HG03139 (cell line): ENCODE measurements around the gene SUCO.
"Not testable (repeated sequence)": the region's sequence is repeated elsewhere in the genome, so short reads cannot be mapped to it uniquely, and the experiment has no call there.

ENCODE experiments used
- ATAC-seq: cut with Tn5 transposase; IDR thresholded peaks from one replicate; pipeline ENCODE4 v1.9.1; 2021; ENCODE audit not compliant: unreplicated experiment

Gene SUCO

DNA sequence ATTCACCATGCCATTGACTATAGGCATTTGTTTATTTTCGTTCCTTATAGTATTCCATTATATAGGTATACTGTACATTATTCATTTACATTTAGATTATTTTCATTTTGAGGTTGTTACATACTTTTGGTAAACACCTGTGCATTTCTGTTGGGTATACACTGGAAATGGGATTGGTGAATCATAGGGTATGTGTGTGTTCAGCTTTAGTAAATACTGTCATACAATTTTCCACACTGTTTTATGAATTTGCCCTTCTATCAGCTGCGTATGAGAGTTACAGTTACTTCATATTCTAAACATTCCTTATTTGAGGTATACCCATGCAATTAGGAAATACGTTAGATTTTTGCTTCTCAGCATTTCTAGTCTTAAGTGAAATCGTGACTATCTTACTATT, 70.9 kb downstream of the SUCO start:
- ATAC-seq, result no peak

DNA sequence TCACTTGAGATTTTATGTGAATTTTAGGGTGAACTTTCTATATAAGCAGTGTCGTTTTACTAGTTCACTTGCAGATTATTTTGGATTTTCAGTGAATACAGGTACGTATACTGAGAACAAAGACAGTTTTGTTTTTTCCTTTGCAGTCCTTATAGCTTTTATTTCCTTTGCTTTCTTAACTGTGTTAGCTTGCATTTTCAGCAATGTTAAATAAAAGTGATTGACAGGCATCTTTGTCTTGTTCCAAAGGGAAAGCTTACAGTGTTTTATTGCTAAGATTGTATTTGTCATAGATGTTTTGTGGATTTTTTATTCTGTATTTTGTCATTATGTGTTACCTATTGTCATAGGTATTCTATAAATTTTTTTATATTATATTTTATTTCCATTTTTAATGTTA, 72.7 kb downstream of the SUCO start:
- ATAC-seq, result no peak

DNA sequence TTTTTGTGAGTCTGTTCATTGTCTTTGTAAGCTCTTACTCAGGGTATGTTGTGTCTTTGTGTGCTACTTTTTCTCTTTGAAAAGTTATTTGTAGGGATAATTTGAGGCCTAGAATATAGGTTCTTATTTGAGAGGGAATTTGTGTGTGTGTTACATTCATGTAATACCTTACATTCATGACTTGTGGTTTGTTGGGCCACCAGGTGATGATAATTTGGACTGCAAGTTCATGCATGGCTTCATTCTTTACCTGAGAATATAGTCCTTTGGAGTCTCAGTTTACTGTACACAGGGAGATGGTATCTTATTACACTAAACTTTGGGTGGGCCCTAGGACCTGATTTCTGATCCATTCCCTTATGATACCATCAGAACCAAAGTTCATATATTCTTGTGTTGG, 74.2 kb downstream of the SUCO start:
- ATAC-seq, result no peak

DNA sequence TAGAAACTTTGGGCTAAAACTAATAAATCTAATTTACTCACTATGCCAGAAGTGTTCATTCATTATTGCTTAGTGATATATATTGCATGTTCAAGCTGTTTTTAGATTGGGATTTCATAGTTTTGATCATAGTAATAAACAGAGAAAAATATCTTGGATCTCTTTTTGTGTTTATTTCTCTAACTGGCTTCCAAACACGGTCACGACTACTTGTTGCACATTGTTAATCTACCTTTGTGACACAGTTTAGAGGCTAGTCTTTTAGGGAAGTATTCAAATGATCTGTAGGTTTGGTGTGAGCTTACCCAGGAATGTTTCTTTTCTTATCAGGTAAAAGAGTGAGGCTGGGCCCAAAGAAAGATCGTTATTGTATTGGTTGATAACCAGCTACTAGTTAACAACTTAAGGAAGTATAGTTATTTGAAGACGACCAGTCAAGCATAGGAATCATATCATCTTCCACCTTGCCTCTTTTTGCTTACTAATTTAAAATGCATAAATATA, 75.2 kb downstream of the SUCO start:
- no peak for ATAC-seq

DNA sequence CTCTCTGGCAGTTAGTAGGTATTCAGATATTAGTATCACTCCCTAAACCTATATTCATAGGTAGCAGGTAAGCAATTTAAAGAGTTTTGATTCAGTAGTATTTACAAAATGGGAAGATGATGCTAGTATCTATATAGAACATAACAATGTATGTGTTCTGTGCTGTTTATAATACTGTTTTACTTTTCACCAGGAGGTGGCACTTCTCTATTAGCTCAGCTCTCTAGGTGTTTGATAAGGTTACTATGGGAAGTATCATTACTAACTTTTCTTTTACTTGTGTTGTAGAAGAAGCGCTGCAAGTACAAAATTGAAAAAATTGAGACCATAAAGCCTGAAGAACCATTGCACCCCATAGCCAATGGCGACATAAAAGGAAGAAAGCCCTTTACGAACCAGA, 76.6 kb downstream of the SUCO start:
- no peak for ATAC-seq

DNA sequence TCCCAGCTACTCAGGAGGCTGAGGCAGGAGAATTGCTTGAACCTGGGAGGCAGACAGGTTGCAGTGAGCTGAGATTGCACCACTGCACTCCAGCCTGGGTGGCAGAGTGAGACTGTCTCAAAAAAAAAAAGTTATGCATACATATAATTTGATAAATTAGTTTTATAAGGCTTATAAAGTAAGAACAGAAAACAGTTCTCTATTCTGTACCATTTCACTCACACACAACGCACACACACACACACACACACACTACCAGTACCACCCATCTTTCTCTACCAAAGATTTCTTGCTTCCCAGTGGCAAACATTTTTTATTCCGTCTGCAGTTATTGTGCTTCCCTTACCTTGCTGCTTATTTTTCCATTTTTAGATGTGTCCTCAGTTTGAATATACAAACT, 79.5 kb downstream of the SUCO start:
- ATAC-seq, result no peak

DNA sequence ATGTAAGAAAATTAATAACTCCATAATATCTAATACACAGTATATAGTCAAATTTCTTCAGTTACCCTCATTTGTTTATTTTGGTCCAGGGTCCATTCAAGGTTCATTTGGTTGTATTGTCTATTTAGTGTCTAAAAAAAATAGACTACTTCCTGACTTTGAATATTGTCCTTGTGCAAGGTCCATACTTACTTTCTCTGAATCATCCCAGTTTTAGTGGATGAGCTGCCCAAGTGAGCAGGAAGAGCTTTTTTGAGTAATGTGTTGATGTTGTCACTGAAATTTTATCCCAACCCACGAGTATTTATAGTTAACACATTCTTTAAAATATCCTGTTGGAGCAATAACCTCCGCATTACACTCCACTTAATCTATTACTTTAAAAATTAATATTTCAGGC, 80.3 kb downstream of the SUCO start:
- ATAC-seq, result no peak

DNA sequence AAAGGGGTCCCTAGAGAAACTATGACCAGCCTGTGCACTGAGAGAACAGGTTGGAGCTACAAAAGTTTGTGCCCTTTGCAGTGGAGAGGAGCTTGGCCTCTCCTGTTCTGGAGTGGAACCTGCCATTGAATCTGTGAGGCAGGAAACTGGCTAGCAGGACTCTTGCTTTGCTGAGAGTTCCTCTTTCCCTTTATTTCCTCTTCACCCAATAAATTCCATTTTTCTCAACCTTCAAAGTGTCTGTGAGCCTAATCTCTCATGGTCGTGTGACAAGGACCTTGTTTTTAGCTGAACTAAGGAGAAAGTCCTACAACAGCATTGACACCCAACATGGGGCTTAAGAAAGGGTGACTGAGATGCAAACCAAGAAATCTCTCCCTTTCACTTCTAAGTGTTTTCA, 83.2 kb downstream of the SUCO start:
- no peak for ATAC-seq

DNA sequence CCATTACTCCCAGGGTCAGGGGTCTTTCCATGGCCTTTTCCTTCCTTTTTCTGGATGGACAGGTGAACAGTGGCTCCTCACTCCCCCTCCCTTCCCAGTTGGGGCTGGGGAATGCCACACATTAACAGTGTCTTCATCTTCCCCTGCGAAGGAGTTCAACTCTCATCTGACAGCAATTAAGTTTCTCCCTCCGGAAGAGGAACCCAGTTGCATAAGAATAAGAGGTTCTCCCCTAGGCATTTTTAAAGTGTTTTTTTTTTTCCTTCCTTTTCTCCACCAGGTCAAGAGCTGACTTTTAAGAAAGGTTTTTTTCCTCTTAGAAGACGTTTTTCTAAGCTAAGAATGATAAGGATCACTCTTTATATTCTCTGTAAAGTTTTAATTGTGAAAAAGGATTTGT, 83.7 kb downstream of the SUCO start:
- ATAC-seq, result no peak

DNA sequence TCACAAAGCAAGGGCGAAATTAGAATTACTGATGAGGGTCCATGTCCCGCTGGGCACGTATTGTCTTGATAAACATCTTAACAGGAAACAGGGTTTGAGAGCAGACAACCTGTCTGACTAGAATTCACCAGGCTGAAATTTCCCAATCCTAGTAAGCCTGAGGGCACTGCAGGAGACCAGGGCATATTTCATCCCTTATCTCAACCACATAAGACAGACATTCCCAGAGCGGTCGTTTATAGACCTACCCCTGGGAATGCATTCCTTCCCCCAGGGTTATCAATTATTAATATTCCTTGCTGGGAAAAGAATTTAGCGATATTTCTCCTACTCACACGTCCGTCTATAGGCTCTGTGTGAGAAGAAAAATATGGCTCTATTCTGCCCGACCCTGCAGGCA, 87.7 kb downstream of the SUCO start:
- ATAC-seq, result not testable (repeated sequence)

DNA sequence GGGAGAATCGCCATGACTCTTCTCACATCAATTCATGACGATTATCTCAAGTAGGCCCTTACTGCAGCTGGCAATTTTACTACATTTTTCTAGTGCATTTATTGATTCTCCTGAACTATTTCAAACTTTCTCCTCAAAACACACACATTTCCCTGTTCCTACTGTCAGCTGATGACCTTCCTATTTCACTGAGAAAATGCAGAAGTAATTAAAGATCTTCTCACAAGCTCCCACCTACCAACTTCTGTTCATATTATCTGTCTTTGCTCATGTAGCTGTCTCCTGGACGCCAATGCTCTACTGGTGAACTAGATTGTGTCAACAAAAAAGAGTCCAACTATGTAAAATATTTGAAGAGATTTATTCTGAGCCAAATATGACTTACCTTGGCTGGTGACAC, 89.6 kb downstream of the SUCO start:
- ATAC-seq, result no peak

DNA sequence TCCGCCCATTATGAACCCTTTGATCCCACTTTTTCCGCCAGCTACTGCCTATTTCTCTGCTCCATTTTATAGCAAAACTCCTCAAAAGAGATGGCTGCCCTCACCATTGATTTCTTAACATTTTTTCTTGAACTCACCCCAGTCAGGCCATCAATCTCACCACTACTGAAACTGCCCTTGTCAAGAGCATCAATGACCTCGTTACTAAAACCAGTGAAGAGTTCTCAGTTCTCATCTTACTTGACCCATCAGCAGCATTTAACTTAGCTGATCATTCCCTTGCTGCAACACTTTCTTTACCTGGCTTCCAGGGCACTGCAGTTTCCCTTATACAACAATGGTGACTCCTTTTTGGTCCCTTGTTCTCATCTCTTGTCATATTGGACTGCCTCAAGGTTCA, 90.8 kb downstream of the SUCO start:
- no peak for ATAC-seq

DNA sequence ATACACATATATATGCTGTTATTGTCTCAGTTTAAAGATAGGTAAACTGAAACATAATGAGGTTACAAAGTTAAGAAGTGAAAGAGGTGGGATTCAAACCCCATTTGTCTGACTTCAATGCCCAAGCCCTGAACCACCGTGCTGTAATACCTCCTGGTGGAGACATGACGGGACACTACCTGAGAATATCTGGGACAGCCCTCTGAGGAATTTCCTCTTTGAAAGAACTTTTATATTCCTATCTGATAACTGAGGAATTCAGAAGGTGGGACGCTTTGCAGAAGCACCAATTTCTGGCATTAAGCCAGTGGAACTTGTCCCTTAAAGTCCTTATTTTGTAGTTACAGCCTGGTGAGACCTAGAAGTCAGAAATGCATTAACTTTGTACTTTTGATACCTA, 93.9 kb downstream of the SUCO start:
- no peak for ATAC-seq

DNA sequence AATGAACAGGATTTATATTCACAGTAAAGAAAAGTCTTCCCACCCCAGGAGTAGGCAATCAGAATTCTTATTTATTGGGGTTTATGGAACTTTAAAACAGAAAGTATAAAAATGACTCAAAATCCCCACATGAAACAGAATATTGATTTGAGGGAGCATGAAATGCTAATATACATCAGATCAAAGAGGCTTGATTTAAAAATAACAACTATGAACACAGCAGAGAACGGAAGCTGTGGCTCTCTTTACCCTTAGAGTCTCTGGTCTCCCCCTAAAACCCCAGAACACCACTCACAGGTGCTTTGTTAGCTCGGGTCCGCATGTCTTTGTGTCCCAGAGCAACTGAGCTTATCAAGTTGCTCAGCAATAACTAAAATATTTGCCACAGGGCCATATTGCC, 94.8 kb downstream of the SUCO start:
- no peak for ATAC-seq

DNA sequence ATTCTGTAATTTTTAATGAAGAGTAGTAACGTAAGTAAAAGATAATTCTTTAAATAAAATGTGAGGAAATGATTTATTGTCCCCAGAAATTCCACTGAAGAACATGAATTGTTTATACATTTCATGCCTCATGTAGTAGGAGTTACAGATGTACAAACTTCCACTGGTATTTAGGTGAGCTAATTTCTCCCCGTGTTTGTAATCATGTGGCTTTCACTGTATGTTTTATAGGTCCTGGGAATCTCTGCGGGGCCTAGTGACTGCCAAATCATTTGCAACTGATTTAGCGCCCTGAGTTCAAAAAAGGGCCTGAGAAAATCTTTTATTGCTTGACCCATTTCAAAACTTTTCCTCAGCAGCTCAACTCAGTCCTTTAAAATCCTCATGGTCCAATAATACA, 95.5 kb downstream of the SUCO start:
- no peak for ATAC-seq

DNA sequence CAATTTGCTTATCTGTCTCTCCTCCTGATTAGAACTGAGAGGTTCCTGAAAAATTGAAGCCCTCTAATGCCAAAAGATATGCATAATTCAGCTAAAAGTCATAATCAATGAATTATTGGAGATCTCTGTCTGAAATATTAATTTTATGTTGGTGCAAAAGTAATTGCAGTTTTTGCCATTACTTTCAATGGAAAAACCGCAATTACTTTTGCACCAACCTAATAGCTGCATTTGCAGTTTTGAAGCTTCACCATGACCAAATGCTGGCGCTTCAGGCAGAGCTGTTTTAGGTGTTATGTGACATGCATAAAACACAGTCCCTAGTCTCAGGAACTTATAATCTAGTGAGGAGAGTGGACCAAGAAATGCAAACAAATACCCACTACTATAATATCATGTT, 96.2 kb downstream of the SUCO start:
- no peak for ATAC-seq

DNA sequence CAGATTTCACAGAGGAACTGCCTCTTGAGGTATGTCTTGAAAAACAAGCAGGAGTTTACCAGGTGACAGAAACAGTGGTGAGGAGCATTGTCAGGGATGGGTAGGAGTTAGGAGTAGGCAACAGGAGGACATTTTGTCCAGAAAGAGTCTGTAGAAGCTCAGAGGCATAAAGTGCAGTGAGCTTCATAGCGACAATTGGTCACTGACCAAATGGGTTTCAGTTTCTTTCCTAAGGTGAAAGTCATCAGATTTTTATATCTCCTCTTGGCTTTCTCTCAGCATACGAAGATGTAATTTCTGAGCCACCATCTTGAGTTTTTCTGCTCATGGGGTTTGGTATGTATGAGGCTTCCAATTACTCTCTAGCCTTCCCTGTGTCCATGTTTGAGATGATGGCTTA, 96.7 kb downstream of the SUCO start:
- ATAC-seq, result no peak

DNA sequence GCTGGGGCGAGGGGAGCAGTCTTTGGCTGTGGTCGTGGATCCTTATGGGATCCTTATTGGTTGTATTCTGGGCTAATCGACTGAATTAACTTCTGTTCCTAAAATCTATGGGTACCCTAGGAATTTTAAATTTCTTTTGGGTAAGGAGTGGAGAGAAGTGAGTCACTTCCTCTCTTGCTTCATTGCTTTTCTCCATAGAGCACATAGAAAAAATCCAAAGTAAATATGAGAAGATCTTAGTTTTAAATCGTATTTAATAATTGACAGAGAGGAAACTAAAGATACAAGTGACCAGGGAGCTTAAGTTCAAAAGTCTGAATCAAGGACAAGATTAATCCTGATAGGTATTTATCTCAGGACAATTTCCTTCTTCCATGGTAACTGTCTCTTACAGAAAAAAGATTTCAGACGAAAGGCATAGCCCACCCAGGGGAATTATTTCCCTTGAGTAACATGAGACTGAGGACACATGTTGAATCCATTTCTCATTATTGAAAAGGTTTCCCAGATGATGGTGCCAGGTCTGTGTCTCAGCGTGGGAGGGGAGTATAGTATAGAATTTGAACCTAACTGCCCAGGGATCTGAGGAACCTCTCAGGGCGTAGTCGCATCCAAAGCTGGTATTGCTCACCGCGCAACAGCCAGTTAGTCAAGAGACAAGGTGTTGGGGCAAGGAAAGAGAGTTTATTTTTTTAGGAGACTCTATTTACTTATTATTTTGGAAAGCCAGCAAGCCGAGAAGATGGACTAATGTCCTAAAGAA, 97.3 kb downstream of the SUCO start:
- ATAC-seq, result no peak

DNA sequence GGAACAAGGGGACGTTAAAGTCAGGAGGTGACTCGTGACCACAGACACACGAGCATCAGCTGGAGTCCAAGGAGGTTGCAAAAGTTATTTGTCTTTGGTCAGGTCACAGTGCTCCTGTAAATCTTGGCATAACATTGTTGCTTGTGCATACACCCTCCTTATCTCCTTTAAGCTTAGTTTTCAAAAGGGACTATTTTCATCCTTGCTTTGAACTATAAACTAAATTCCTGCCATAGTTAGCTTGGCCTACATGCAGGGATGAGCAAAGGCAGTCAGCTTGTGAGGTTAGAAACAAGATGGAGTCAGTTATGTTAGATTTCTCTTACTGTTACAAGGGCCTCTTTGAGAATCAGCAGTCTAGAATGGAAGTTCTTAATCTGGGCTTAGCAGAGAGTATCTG, 97.9 kb downstream of the SUCO start:
- no peak for ATAC-seq

DNA sequence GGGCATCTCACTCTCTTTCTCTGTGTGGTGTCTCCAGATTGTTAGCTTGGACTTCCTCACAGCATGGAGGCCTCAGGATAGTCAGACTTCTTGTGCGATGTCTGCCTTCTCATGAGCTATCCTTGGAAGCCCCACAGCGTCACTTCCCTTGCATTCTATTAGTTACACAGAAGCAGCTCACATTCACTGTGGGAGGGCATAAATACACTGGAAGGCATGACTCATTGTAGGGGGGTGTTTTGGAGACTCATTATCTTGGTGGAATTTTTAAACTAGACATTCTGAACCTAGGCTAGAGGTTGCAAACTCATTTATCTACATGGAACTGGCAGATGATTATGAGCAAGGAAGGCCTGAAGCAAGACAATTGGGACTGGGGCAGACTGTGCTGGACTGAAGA, 104.6 kb downstream of the SUCO start:
- no peak for ATAC-seq

DNA sequence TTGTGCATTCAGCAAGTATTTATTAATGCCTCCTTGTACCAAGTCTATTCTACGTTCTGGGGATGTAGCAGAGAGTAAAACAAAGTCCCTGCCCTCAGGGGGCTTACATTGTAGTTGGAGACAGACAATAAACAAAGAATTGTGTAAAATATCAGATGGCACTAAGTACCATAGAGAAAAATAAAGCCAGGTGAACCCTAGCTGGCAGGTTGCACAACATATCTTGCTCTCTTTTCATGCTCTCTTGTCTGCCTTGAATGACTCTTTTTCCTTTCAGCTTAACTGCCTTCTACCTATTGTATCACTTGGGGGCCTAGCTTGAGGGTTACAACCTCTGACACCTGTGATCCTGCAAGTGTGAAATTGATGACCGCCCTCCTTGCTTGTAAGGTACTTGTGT, 105.3 kb downstream of the SUCO start:
- ATAC-seq, result no peak

DNA sequence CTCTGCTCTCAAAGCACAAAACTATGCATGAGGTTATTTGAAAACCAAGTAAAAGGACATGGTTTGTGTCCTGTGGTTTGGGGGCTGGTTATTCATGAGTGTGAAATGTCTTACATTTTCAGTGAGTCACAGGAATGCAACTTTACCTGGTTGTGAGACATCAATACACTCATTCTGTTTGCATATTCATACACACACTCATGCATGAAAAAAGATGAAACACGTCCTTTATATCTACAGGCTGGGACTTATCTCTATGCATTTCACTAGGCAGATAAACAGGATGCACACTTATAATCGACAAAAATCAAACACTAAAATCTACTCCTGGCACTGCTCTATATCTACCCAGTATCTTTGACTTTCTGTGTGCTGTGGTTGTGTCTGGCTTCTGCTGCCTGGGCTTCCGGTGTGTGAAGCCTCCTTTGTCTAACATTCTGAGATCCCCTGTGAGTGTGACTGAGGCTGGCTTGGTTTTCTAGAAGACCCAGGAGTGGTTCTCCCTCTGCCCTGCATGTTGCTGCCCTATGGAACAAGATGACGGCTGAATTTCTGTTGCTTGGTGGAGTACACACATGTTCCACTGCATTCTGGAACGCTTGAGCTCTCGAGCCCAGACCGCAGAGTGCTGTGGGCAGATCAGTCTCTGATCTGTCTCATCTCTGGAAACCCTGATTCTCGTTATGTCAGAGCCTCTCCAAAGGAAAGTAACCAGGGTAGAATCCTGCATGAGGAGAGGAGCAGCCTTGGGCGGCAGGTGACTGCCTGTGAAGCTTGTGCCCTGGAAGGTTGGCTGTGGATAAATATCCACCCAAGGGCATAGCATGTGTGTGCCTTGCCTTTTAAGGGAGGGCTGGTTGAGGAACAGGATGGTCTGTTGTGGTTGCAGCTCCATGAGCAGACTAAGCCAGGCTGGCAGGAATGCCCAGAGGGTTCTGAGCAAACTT, 106.2 kb downstream of the SUCO start:
- ATAC-seq, result no peak
